ENCODE results near the gene HIVEP3. TPM values are rescaled to one million over a fixed set of nuclear protein-coding genes. Genes with fewer than 3 reads are reported as not detected.

Gene HIVEP3
- total and polyA plus RNA-seq, 2 donors (not counting 1 experiment from before 2014, with no cell fraction given) = 2.0 to 5.1 TPM

DNA sequence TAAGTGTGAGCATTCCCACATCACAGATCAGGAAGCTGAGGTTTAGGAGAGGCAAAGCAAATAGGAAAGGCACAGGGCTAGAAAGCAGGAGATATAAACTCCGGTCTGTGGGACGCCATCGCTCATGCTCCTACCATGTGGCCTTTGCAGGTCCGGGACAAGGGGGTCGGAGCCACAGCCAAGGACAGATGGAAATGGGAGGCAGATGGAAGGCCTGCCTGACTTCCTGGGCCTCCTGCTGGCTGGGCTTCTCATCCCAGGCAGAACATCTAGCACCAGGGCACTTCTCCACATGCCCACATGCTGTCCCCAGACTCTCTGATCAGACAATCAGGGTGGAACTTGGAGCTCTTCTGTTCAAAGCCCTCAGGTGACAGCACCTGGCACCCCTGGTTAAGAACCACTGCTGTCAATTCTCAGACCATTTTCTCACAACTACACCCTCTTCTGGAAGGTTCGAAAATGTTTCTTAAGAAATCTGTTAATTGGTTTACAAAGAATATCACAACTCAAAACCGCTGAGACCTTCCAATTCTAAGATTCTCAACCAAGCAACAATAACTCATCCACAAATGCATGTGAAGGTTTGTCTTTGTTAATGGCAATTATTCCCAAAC is 260.9 kb downstream of the HIVEP3 start:
- Histone ChIP-seq H3K36me3 (replicated peaks in 1 of 2; ENCODE audit: control extremely low read depth in 1 of 2, control insufficient read depth in 1 of 2, extremely low read depth in 1 of 2, insufficient read depth in 2 of 2, low read length in 1 of 2) (no peaks in the 10 kb centered on the region), H4K20me1 (ENCODE audit: control insufficient read depth, insufficient read depth, low read length, poor library complexity, severe bottlenecking) (no peaks in the 10 kb centered on the region), H3K4me2 (replicated peaks; ENCODE audit: low read depth, low read length, poor library complexity, severe bottlenecking) (peak overlapping the region; percentile 58), H3K79me2 (ENCODE audit: control insufficient read depth, insufficient read depth, low read length) (peaks cover 75% of the 10 kb centered on the region), H3K4me3 (ENCODE audit: control extremely low read depth in 1 of 5, extremely low read depth in 1 of 5, insufficient read depth in 1 of 5, low read depth in 2 of 5, low read length in 4 of 5) (no peak overlapping the region), H3K9me3 (ENCODE audit: control extremely low read depth in 1 of 3, control insufficient read depth in 2 of 3, insufficient read depth in 1 of 3, low read length in 2 of 3) (no peaks in the 10 kb centered on the region), H3K4me1 (ENCODE audit: control insufficient read depth in 2 of 2, insufficient read depth in 2 of 2, low read length in 2 of 2) (peaks cover 36 to 69% of the 10 kb centered on the region in 2 donors), H3K27ac (ENCODE audit: low read length in 2 of 2) (no peak overlapping the region), H3K27me3 (replicated peaks in 1 of 4; ENCODE audit: control extremely low read depth in 1 of 4, control insufficient read depth in 3 of 4, insufficient read depth in 4 of 4, low read length in 3 of 4) (no peaks in the 10 kb centered on the region), H3K9ac (ENCODE audit: low read length) (no peak overlapping the region), H2AFZ (ENCODE audit: insufficient read depth, low read depth, low read length, poor library complexity, severe bottlenecking) (no peak overlapping the region)
- WGBS (ENCODE audit: insufficient coverage) = 89% methylated on average over 5 of the region's 7 CpGs
- no peak overlapping the region for H3K27ac Mint-ChIP-seq
- ChIA-PET POLR2A (interaction anchor here (1.1 to 1.6 kb wide), 2 partner anchors 16 to 17 kb away, joined by 3 to 4 read pairs; no protein-coding TSS in a partner anchor), CTCF (interaction anchor here (0.9 to 1.7 kb wide), 5 partner anchors 15 to 97 kb away, joined by 3 to 4 read pairs (median 3); no protein-coding TSS in a partner anchor)
- H3K4me3 Mint-ChIP-seq = peak overlapping the region; percentile 37
- peaks cover 79% of the 10 kb centered on the region for H3K4me1 Mint-ChIP-seq
- no peaks in the 10 kb centered on the region for H3K9me3 Mint-ChIP-seq (ENCODE audit: insufficient read depth)
- DNase-seq (no peak), ATAC-seq (ENCODE audit: low read depth) (no peak)
- intact Hi-C loops (cut with micrococcal nuclease) = no loop called here
- no peaks in the 10 kb centered on the region for H3K27me3 Mint-ChIP-seq
- no peak for TF ChIP-seq EZH2 (IDR thresholded peaks at IDR 0.05; ENCODE audit: borderline replicate concordance, insufficient read depth, low read depth, low read length, poor library complexity, severe bottlenecking)
- no peak for TF ChIP-seq CTCF (IDR thresholded peaks at IDR 0.05)

- peaks cover 86% of the 10 kb centered on the region for H3K4me1 Mint-ChIP-seq
- H3K36me3 ChIP-seq (replicated peaks in 1 of 2; ENCODE audit: control extremely low read depth in 1 of 2, control insufficient read depth in 1 of 2, extremely low read depth in 1 of 2, insufficient read depth in 2 of 2, low read length in 1 of 2) = no peaks in the 10 kb centered on the region
- 93% methylated on average over 6 of the region's 9 CpGs for WGBS (ENCODE audit: insufficient coverage)
- peaks cover 83% of the 10 kb centered on the region for H3K79me2 ChIP-seq (ENCODE audit: control insufficient read depth, insufficient read depth, low read length)
- H3K4me1 ChIP-seq (ENCODE audit: control insufficient read depth in 2 of 2, insufficient read depth in 2 of 2, low read length in 2 of 2) = peaks cover 37 to 70% of the 10 kb centered on the region in 2 donors
- H3K9me3 ChIP-seq (ENCODE audit: control extremely low read depth in 1 of 3, control insufficient read depth in 2 of 3, insufficient read depth in 1 of 3, low read length in 2 of 3) = no peaks in the 10 kb centered on the region
- no peak overlapping the region for H3K9ac ChIP-seq (ENCODE audit: low read length)
- H3K4me2 ChIP-seq (replicated peaks; ENCODE audit: low read depth, low read length, poor library complexity, severe bottlenecking) = no peak overlapping the region
- no peaks in the 10 kb centered on the region for H3K27me3 Mint-ChIP-seq
- DNase-seq (no peak), ATAC-seq (ENCODE audit: low read depth) (no peak)
- no peak overlapping the region for H3K4me3 Mint-ChIP-seq
- no peak overlapping the region for H2AFZ ChIP-seq (ENCODE audit: insufficient read depth, low read depth, low read length, poor library complexity, severe bottlenecking)
- ChIA-PET POLR2A (interaction anchor here (1.6 kb wide), 1 partner anchor 16 kb away, joined by 3 read pairs; no protein-coding TSS in a partner anchor), CTCF (interaction anchor here (0.9 to 1.7 kb wide), 3 partner anchors 16 to 82 kb away, joined by 3 to 4 read pairs (median 3); no protein-coding TSS in a partner anchor)
- H4K20me1 ChIP-seq (ENCODE audit: control insufficient read depth, insufficient read depth, low read length, poor library complexity, severe bottlenecking) = no peaks in the 10 kb centered on the region
- no peaks in the 10 kb centered on the region for H3K9me3 Mint-ChIP-seq (ENCODE audit: insufficient read depth)
- intact Hi-C loops (cut with micrococcal nuclease) = no loop called here
- TF ChIP-seq EZH2 (IDR thresholded peaks at IDR 0.05; ENCODE audit: borderline replicate concordance, insufficient read depth, low read depth, low read length, poor library complexity, severe bottlenecking) (no peak), CTCF (IDR thresholded peaks at IDR 0.05) (no peak)
- H3K4me3 ChIP-seq (ENCODE audit: control extremely low read depth in 1 of 5, extremely low read depth in 1 of 5, insufficient read depth in 1 of 5, low read depth in 2 of 5, low read length in 4 of 5) = no peak overlapping the region
- H3K27me3 ChIP-seq (replicated peaks in 1 of 4; ENCODE audit: control extremely low read depth in 1 of 4, control insufficient read depth in 3 of 4, insufficient read depth in 4 of 4, low read length in 3 of 4) = no peaks in the 10 kb centered on the region
- no peak overlapping the region for H3K27ac ChIP-seq (ENCODE audit: low read length in 2 of 2)
- peak overlapping the region; percentile 32 for H3K27ac Mint-ChIP-seq
Measured at GRCh38 chr1:41656825-41657500, 261.8 kb downstream of the HIVEP3 start.
